ENCODE results near the gene BEND7. TPM values are rescaled to one million over a fixed set of nuclear protein-coding genes. Genes with fewer than 3 reads are reported as not detected.
A peak's percentile ranks its signal among the peaks of the same experiment; 100 is the strongest.
"Not testable (repeated sequence)": the region's sequence is repeated elsewhere in the genome, so short reads cannot be mapped to it uniquely, and the experiment has no call there.

The BEND7 gene, protein sequence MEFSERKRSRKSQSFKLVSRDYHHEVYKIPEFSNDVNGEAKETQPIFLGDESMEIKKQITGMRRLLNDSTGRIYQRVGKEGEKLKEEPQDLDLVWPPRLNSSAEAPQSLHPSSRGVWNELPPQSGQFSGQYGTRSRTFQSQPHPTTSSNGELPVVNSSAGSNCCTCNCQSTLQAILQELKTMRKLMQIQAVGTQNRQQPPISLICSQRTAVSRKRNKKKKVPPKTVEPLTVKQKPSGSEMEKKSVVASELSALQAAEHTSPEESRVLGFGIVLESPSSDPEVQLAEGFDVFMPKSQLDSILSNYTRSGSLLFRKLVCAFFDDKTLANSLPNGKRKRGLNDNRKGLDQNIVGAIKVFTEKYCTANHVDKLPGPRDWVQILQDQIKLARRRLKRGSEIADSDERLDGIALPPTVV
- 43.5 TPM for total RNA-seq

DNA sequence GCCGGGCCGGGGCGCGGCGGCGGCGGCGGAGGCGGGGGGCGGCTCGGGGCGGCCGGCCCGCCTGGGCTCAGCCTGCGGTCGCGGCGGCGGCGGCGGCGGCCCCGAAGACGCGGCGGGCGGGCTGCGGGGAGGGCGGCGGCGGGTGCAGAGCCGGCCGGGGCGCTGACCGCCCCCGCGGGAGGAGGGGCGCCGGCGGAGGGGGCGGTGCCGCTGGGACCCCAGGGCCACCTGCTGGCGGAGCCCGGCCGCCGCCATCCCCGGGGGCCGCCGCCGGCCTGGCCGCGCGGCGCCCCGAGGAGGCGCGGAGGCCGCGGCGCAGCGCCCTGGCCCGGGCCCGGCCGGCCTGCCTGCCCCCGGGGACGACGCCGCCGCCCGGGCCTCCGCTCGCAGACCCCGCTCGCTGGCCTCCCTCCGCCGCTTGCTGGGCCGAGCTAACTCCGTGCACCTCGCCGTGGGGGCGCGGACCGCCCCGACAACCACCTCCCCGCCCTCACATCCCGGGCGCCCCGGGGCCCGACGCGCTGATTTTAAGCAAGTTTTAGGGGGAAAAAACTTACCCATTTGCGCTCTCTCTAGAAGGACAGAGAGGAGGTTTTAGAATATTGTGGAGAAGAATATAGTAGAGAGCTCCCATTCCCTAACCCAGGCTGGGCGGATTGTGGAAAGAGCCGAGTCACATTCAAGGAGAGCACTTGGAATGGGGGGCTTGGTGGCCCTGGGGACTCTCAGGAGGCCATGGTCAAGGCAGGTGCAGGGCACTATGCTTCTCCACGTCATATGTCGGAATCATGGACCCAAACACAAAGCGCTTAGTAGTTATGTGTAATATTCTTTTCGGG is at the start of gene BEND7:
BEND7 (minus strand) TSS at position 140 of the 839 bp plus-strand sequence. CDS start 481 bp downstream, outside the sequence.
- DNase-seq (ENCODE audit: low spot score), result no peak

DNA sequence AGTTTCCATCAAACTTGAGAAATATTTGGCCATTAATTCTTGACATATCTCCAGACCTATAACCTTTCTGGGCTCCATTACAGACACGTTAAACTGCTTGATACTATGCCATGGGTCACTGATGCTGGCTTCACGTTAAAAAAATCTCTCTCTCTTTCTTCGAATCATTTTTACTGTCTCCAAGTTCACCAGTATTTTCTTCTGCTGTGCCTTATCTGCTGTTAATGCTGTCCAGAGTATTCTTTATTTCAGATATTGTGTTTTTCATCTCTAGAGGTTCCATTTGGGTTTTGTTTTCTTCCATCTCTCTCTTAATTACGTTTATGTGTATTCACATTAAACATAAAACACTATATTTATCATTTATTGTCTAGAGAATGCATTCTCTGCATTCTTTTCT is 45.1 kb upstream of the BEND7 start:
- DNase-seq (ENCODE audit: low spot score), result no peak

DNA sequence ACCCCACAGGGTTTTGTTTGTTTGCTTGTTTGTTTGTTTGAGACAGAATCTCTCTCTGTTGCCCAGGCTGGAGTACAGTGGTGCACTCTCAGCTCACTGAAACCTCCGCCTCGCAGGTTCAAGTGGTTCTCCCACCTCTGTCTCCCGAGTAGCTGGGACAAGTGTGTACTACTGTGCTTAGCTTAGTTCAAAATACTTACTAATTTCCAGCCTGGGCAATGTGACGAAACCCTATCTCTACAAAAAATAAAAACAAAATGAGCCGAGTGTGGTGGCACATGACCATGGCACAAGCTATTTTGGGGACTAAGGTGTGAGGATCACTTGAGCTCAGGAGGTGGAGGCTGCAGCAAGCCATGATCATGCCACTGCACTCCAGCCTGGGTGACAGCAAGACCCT is 42.7 kb upstream of the BEND7 start:
- no peak for DNase-seq (ENCODE audit: low spot score)

DNA sequence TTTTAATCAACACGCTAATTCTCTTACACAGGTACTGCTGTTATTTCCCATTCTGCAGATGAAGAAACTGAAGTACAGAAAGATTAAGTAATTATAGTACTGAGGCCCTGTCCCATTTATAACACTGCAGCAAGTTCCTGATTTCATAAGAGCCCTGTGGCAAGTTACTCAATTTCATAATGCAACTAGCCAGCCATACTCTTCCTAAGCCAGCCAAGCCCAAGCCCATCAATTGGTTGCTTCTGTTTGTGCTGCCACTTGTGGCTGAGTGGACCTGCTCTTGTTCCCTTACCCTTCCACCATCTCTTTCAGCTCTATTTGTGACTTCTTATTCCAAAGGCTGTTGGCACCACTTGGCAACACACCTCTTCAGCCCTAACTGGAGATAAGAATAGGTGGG is 38.2 kb upstream of the BEND7 start:
- DNase-seq (ENCODE audit: low spot score), result no peak

DNA sequence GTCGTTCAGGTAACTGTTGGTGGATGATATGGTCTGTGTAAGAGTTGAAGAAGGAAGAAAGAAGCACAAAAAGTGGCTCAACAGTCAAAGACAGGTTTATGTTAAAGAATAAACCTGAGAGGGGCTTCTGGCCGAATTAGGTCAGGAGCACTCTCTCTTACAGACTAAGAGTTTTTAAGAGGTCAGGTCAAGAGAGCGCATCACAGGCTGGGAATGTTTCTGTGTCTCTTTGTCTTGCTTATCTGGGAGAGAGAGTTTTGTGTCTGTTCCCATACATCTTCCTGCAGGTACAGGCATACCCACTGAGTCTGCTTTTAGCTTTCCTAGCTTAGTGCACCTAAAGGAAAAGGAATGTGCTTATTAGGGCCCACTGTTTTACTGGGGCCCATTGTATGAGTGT is 35.8 kb upstream of the BEND7 start:
- DNase-seq (ENCODE audit: low spot score), result no peak

DNA sequence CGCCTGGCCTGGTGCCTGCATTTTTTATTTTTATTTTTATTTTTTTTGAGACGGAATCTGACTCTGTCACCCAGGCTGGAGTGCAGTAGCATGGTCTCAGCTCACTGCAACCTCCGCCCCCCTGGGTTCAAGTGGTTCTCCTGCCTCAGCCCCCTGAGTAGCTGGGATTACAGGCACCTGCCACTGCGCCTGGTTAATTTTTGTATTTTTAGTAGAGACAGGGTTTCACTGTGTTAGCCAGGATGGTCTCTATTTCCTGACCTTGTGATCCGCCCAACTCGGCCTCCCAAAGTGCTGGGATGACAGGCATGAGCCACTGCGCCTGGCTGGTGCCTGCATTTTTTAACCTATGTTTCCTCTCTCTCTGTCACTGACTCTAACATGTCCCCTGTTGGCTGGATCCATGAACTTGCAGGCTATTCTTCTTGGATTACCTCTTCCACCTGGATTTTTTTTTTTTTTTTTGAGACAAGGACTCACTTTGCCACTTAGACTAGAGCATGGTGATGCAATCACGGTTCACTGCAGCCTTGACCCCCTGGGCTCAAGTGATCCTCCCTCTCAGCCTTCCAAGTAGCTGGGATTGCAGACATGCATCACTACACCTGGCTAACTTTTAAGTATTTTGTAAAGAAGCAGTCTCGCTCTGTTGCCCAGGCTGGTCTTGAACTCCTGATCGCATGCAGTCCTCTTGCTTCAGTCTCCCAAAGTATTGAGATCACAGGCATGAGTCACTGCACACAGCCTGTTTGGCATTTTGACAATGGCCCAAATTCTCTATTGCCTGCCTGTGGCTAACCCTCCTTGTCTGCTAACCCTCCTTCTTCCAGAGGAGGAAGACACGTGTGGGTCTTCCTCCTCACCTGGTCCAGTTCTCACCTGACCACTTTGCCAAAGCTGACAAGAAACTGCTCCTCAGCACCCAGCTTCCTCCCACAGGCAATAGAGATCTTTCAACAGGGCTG is 34.9 kb upstream of the BEND7 start:
- no peak for DNase-seq (ENCODE audit: low spot score)

DNA sequence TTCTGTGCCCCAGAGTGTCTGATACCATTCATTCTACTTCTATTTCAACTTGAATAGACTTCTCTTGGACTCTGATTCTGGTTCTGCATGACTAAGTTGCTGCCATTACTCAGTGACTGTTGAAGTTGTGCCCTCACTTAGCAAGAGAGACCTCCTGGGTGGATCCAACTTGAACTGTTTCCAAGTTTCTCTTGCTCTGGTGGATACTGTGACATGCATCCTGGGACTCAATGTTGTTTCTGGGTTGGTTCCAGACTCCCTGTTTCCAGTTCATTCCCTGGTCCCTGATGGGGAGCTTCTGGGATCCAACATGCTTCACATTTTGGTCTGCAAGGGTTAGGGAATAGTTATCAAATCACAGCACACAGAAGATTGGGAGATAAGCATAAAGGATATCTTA is 31.8 kb upstream of the BEND7 start:
- DNase-seq (ENCODE audit: low spot score), result no peak

DNA sequence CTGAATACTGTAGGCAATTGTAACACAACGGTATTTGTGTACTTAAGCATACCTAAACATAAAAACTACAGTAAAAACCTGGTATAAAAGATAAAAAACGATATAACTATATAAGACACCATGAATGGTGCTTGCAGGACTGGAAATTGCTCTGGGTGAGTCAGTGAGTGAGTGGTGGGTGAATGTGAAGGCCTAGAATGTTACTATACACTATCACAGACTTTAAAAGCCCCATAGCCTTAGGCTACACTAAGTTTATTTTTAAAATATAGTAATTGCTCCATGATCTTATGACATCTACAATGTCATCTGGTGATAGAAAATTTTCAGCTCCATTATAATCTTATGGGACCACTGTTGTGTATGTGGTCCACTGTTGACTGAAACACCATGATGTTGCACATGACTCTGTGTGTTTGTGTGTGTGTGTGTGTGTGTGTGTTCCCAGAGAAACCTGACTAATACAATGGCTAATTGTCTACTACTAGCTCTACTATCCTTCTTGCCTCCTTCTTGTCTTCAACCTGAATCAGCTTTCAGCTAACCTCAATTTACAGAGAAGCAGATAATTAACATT is 30.4 kb upstream of the BEND7 start:
- DNase-seq (ENCODE audit: low spot score), result no peak

DNA sequence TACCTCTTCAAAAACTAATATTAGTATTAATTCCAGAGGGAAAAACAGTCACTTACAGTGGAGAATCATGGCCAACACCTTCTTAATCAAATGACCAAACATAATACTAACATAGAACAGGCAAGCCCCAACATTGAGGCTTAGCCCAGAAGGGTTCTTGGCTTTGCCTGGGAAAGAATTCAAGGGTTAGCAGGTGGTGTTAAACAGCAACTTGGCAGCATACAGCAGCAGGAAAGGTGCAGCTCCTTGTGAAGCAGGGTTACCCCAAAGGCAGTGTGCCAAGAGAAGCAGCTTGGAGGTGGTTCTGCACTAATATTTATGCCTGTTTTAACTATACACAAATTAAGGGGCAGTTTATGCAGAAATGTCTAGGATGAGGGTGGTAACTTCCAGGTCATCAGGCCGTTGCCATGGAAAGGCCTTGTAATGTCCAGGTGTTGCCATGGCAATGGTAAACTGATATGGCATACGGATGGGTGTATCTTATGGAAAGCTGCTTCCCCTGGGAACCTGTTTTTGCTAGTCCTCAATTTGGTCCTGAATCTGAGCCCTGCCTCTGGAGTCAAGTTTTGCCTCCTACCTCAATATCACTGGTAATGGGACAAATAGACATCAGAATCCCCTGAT is 27.2 kb upstream of the BEND7 start:
- DNase-seq (ENCODE audit: low spot score), result no peak

DNA sequence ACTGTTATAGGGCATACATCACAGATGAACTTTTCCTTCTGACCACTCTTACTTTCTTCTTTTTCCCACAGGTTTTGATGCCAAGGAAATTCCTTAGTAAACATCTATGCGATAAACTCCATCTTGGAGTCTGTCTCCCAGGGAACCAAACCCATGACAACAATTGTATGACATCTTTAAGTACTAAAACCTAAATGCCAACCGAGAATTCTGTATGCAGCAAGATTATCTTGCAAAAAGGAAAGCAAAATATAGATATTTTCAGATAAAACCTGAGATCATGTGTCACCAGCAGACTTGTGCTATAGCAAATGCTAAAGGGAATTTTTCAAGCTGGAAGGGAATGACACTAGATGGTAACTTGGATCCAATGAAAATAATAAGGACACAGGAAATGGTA is 22.0 kb upstream of the BEND7 start:
- no peak for DNase-seq (ENCODE audit: low spot score)

DNA sequence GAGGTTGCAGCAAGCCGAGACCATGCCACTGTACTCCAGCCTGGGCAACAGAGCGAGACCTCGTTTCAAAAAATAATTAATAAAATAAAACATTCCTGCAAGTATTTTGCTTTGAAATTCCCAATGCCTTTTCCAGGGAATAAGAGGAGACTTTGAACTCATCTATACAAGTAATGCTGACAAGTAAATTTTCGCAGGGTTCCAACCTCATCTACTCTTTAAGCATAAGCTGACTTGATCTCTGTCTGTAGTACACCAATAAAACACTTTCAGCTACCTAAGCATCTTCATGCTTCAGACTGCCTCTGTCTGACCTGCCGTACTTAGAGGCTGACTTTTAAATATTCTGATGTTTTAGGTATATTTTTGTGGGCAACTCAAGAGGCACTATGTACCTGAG is 13.7 kb upstream of the BEND7 start:
- DNase-seq (ENCODE audit: low spot score), result no peak

DNA sequence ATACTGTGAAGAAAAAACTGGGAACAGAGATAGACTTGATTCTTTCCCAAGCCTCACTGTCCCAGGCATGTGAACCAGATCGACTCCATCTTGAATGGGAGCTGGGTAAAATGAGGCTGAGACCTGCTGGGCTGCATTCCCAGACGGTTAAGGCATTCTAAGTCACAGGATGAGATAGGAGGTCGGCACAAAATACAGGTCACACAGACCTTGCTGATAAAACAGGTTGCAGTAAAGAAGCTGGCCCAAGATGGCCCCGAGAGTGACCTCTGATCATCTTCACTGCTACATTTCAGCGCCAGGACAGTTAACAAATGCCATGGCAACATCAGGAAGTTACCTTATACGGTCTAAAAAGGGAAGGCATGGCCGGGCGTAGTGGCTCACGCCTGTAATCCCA is 9.2 kb upstream of the BEND7 start:
- not testable (repeated sequence) for DNase-seq (ENCODE audit: low spot score)

DNA sequence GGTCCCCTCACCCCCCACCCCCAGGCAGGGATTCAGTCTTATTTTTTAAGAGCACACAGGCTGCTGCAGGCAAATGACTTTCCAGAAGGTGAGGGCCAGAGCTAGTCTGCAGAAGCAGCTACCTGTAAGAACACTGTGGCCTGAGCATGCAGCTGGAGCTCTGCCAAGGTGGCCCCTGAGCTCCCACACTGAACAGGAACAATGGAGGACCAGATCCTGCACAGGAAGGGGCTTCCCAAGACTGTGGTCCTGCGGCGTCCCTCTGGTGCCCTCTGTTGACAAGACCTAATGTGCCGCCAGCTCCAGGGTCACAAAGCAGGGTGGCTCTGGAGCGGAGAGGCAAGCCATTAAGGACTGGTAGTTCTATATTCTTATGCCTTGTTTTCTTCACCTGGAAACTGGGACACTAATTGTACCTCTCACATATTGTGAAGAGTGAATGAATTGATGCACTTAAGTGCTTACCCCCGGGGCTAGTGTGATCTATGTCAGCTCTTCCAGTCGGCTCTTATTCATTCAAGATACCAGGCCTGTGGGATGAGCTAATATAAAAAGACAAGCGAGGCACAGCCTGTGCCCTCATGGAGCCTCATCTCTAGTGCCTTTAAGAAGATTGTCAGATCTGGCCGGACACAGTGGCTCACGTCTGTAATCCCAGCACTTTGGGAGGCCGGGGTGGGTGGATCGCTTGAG is 8.0 kb upstream of the BEND7 start:
- DNase-seq (ENCODE audit: low spot score), result peak; percentile 28

DNA sequence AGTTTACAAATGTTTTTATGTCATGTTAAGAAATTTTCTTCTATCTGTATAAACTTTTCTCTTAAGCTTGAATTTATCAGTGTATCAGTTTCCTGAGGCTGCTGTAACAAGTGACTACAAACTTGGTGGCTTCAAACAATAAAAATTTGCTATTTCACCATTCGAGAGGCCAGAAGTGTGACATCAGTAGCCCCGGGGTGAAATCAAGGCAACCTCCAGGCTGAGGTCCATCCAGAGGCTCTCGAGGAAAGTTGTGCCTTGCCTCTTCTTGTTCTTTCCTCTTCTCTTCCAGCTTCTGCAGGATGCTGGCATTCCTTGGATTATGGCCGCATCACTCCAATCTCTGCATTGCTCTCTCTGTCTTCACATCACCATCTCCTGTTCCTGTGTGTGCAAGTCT is 6.5 kb upstream of the BEND7 start:
- no peak for DNase-seq (ENCODE audit: low spot score)

DNA sequence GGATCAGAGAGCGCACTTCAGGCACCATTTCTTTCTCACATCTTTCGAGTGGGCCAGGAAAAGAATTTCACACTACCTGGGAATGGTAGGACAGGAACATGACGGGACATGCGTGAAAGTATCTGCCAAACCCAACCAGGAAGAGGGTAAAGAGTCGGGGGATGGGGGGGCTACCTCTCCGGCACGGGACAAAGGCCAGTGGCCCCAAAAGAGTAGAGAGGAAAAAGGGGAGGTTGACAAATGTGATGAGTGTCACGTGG is 830 bp upstream of the BEND7 start:
- no peak for DNase-seq (ENCODE audit: low spot score)

DNA sequence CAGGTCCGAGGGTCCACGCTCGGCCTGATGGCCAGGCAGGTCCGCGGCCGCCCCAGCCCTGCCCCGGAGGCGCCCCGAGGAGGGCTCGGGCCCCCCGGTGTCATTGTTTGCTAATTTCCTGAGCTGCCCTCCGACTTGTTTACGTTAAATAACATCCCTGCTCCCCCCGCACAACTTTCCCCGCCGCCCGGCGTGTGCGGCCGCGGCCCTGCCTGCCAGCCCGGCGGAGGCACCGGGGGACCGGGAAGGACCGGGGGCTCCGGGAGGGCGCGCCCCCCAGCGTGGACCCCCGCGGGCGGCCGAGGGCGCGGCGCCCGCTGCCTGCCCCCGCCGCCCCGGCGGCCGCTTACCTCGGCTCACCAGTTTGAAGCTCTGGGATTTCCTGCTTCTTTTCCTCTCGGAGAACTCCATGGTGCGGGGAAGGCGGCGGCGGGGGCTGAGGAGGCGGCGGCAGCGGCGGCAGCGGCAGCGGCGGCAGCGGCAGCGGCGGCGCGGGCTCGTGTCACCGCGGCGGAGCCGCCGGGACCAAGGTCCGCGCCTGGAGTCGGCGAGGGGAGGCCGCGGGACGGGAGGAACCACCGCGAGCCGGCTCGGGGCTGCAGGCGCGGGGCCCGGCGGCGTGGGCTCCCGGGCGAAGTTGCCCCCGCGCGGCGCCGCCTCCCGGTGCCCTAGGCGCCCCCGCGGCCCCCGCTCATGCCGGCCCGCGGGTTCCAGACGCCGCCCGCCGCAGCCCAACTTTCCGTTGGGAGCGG is 515 bp downstream of the BEND7 start:
- DNase-seq (ENCODE audit: low spot score), result no peak

DNA sequence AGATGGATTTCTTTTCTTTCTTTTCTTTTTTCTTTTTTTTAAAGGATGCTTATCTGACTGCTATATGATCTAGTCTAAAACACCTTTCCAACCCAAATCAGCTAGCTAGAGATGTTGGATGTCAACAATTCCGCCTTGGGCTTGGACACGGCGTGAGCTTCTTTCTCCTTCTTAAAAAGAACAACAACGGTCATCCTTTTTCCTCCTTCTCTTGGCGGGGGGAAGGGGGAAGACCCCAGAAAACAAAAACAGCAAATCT is 1.0 kb downstream of the BEND7 start:
- no peak for DNase-seq (ENCODE audit: low spot score)

DNA sequence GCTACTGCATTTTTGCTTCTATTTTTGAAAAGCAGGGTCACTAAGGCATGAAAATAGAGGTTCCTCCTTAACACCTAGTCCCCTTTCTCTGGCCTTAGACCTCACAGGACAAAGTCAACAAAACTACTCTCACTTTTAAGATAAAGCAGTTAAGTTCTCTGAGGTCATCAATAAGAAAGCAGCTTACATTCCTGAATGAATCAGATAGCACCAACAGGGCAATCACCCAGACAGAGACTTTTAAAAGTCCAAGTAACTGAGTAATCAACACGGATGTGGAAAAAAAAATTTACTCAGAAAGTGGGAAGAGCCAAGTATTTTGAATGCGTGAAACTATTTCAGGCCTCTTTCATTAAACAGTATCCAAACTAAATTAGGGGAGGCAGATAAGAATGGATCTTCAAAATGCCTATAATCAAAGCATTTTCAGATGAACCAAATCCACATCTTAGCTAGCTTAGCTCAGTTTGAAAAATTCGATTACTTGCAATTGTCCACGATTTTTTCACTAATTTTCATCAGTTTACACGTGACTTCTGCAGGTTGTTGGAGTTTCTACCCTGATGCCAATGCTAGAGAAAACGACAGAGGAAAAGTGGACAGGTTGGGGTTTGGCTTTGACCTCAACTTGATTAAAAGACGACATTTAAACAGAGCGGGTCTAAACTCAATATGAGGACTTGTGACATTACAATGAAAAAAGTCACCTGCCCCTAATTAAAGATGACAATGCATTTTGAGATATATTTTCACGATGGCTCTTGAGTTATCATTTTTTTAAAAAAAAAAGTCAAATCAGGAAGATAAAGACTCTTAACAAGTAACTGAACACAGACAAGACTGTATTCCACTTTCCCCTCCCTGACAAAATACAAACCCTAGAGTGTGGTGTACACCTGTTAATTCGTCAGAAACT is 1.6 kb downstream of the BEND7 start:
- DNase-seq (ENCODE audit: low spot score), result no peak

DNA sequence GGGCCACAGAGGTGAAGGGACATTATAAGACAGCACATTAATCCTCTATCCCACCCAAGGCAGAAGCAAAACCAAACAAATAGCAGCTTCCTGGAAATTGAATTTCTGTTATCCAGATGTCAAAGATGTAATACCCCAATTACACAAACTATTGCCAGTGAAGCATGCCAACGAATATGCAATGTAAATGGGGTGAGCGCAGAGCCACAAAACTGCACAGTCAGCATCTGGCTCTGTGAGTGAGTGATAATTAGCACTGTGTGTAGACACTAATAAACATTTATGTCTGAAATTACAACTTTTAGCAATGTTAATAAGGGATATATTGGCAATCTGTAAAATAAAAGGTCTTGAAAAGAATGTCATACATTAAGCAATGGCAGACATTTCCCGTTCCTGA is 3.2 kb downstream of the BEND7 start:
- no peak for DNase-seq (ENCODE audit: low spot score)
